Stimulated activated CD4-positive, alpha-beta T cell treated with anti-CD3 and anti-CD28 coated beads, Interleukin-4, amount 100 ng/mL, for 24 hours (primary cell): ENCODE results near the gene ALPK1.
"Not testable (repeated sequence)": the region's sequence is repeated elsewhere in the genome, so short reads cannot be mapped to it uniquely, and the experiment has no call there.

Experiments
- DNase-seq: peaks from one replicate; pipeline ENCODE4 v3.0.0-alpha.2; 2020

The ALPK1 gene

GRCh38 chr4:112381996-112382692 is 85.0 kb downstream of the ALPK1 start:
- no peak for DNase-seq

- DNase-seq: no peak
These were observed 88.9 kb downstream of the ALPK1 start for GRCh38 chr4:112386071-112386470.

GRCh38 chr4:112402098-112402497 is 104.9 kb downstream of the ALPK1 start:
- no peak for DNase-seq

GRCh38 chr4:112403101-112403945 is 106.2 kb downstream of the ALPK1 start:
- no peak for DNase-seq

DNA sequence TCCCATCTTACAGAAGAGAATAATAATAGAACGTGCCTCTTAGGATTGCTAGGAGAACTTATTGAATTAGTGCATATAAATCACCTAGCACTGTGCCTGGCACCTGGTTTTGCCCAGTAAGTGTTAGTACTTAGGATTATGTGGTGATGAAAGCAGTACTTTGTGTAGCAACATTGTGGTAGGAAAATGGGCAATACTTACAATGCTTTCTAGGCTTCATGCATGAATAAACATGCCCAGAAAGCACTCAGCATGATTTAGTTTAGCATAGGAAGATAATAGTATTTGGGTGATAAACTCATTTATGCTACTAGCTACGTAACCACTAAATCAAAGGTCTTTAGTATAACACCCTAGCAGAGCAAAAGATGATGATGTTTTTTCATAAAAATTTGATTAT is 113.2 kb downstream of the ALPK1 start:
- no peak for DNase-seq

GRCh38 chr4:112410804-112411203 is 113.6 kb downstream of the ALPK1 start:
- no peak for DNase-seq

DNA sequence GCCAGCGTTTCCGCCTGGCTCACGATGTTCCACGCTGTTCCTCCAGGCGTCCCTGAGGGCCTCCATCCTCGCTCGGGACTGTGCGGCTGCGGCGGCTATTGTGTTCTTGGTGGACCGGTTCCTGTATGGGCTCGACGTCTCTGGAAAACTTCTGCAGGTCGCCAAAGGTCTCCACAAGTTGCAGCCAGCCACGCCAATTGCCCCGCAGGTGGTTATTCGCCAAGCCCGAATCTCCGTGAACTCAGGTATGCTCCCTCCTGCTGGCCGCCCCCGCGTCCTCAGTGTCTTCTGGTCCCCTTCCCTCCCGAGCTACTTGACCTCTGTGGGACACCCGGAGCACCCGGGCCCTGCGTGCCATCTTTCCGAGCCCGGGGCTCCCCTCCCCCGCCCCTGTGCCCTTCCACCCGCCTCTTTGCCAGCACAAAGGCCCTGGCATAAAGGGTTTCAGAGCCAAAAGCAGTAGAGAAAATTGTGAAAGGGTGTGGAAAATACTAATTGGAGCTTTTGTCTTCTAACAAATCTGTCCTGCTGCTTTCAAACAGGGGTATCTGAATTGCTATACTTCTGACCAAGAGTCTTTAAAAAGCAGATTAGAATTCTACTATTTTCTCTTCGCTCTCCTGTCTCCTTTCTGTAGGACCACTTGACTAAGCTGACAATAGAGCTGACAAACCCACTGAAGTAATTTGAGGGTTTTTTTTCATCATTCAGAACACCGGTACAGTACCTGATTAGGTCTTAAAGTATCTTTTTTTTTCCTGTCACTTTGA is 114.8 kb downstream of the ALPK1 start:
- no peak for DNase-seq

GRCh38 chr4:112416464-112416863 is 119.3 kb downstream of the ALPK1 start:
- DNase-seq: no peak

DNA sequence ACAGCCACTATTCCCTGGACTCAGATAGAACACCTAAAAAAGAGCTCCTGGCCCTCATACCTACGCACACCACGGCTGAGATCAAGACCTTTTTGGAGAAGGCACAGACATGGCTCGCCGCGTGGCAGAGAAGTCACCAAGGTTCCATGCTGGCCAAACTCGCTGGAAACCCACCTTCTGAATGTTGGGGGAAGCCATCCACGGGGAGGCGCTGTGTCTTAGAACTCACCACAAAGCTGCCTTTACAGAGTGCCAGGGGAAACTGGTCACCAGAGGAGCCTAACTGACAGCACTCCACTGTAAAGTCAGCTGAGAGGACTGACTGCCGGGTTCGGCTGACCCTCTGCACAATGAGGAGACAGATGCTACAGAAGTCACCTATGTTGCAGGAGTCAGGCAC is 120.9 kb downstream of the ALPK1 start:
- no peak for DNase-seq

DNA sequence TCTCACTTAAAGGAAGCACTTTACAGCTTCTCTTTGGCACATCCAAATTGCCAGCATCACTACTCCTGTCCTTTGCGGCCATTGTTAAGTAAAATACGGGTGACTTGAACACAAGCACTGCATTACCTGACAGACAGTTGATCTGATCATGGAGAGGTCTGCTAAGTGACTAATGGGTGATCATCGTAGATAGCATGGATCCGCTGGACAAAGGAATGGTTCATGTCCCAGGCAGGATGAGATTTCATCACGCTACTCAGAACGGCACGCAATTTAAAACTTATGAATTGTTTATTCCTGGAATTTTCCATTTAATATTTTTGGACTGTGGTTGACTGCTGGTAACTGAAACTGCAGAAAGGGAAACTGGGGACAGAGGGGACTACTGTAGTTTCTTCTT is 124.7 kb downstream of the ALPK1 start:
- DNase-seq: no peak

DNA sequence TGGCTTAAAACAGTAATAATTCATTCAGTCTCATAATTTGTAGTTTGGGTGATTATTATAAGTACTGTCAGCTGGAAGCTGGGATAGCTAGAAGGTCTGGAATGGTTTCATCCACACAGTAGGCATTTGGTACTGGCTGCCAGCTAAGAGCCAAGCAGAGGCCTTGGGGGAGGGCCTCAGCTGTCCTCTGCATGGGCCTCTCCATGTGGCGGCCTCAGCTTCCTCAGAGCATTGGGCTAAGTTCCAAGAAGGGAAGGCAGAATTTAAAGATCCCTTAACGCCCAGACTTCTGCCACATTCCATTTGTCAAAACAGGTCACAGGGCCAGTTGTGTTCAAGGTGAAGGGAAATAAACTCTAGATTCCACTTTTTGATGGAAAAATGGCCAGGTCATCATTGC is 125.5 kb downstream of the ALPK1 start:
- DNase-seq: no peak

GRCh38 chr4:112423591-112423990 is 126.4 kb downstream of the ALPK1 start:
- no peak for DNase-seq

DNA sequence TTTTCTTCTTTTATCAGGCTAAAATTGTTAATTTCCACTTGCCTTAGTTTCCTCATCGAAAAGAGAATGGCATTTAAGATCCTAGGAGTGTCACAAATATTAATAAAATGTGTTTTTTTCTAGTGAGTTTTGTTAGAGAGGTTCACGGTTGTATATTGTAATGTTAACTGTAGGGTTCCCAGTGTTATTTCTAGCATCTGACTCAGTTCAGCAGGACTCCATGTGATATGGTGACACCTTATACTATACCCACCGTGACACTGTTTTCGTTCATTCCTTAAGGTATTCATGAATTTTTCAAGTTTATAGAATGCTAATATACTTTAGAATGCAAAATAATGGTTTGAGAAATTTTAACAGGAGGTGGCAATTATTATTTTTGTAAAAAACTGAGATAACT is 128.7 kb downstream of the ALPK1 start:
- DNase-seq: no peak

GRCh38 chr4:112426416-112426815 is 129.2 kb downstream of the ALPK1 start:
- no peak for DNase-seq

- DNase-seq: no peak
These were observed 134.0 kb downstream of the ALPK1 start for GRCh38 chr4:112431158-112431557.

DNA sequence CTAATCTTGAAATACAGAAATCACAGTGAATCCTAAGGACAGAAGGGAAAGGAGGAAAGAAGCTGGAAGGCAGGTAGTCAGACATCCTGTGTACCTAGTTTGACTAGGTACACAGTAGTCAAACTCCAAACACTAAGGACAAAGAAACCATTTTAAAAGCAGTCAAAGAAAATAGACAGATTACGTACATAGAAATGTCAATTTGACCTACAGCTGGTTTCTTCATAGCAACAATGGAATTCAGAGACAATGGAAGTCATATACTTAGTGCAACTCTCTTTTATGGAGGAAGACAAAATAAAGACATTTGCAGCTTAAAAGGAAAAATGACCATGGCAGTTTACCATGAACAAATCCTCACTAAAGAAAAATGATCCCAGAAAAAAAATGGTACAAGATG is 139.8 kb downstream of the ALPK1 start:
- no peak for DNase-seq

DNA sequence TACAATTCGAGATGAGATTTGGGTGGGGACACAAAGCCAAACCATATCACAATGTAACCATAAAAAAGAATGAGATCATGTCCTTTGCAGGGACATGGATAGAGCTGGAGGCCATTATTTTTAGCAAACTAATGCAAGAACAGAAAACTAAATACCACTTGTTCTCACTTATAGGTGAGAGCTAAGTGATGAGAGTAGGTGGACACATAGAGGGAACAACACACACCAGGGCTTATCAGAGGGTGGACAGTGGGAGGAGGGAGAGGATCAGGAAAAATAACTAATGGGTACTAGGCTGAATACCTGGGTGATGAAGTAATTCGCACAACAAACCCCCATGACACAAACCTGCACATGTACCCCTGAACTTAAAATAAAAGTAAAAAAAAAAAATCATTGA is 145.1 kb downstream of the ALPK1 start:
- not testable (repeated sequence) for DNase-seq

DNA sequence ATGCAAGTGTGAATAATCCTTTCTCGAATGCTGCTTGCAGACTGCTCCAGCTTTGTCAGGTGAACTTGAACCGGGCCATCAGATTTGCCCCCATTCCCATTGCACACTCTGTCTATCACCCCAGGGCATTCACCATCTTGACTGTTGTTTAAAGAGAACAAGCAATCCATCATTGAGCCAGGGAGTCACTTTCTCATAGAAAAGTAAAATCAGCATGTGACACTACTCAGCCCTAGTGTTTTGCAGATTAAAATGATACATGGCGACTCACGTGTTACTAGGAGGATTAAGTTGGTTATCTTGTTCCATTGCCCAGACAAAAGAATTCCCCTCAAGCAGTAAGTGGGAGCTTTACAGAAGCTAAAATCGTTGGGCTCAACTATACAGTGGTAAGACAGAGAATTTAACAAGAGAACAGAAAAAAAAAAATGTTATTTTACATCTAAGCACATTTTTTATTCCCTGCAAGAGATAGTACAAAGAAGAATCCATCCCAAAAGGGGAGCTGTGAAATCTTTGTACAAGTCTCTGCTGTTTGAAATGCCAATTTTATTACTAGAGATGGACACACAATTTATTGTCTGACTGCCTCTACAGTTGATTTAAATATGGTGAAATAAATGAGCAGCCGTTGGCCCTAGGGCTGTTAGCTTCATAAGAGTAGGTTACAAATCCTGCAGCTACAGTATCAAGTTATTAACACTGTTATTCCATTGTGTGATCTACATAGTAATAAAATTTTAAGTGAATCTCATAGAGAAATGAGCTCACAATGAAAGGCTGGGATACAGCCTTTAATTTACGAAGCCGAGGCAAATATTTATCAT is 151.3 kb downstream of the ALPK1 start:
- DNase-seq: no peak

- no peak for DNase-seq
These were observed 152.5 kb downstream of the ALPK1 start for GRCh38 chr4:112449708-112450107.

DNA sequence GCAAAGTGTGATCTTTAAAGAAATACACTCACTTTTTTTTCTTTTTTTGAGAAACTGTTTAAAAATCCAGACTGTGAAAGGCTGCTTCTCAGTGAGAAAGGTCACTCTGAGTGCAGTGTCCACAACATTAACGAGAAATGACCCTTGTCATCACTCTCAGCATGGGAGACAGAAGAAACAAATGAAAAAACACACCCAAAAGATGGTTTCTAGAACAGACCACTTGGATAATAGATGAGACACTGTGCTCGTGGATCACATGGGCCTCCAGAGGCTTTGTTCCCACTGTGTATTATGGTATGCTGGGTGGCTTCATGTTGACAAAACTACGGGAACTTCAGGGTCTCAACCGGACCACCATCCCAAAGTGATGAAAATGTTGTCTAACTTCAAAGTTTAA is 153.9 kb downstream of the ALPK1 start:
- no peak for DNase-seq

- DNase-seq: no peak
These were observed 154.7 kb downstream of the ALPK1 start for GRCh38 chr4:112451831-112452230.

DNA sequence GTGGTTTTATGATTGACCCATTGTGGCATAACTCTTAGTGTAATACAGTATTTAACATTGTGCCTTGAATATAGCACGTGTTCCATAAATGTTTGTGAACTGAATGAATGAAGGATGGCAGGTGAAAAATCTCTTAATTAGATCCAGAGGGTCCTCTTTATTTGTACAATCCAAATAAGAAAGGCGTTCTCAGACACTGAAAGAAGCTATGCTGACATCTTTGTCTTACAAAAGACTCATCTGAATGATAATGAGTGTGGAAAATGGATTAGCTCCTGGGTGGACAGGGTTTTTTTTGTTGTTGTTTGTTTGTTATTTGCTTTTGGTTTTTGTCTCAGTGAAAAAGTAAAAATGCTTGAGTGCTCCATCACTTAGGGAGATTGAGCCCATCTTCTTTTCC is 156.2 kb downstream of the ALPK1 start:
- no peak for DNase-seq

DNA sequence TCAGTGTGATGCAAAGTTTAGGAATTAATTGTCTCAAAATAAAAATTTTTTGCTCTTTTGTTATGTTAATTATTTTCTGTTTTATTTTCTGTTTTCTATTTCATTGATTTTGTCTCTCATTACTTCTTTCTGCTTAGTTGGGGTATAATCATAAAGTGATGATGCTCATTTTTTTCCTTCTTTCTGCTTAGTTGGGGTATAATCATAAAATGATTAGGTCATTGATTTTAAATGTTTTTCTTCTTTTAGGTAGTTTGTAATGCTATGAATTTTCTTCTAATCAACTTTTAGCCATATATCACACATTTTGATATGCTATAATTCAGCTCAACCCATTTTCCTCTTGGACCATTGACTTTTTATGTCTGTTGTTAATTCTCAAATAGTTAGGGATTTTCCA is 175.1 kb downstream of the ALPK1 start:
- DNase-seq: no peak
